Right hindlimb (tissue), 1 donor: ENCODE measurements around the gene KRTAP9-7.

Source experiments
- DNase-seq: peaks from one replicate; pipeline ENCODE4 v3.0.0-alpha.2; 2018

The KRTAP9-7 gene

GRCh38 chr17:41322903-41323895, 47.7 kb downstream of the KRTAP9-7 start:
- DNase-seq, result no peak

GRCh38 chr17:41324180-41325075, 48.9 kb downstream of the KRTAP9-7 start:
- DNase-seq, result no peak

GRCh38 chr17:41325126-41325525, 49.6 kb downstream of the KRTAP9-7 start:
- no peak for DNase-seq

GRCh38 chr17:41325611-41326010, 50.1 kb downstream of the KRTAP9-7 start:
- no peak for DNase-seq
